ENCODE data around the gene MYH16.
"Not testable (repeated sequence)": the region's sequence is repeated elsewhere in the genome, so short reads cannot be mapped to it uniquely, and the experiment has no call there.

Gene MYH16

DNA sequence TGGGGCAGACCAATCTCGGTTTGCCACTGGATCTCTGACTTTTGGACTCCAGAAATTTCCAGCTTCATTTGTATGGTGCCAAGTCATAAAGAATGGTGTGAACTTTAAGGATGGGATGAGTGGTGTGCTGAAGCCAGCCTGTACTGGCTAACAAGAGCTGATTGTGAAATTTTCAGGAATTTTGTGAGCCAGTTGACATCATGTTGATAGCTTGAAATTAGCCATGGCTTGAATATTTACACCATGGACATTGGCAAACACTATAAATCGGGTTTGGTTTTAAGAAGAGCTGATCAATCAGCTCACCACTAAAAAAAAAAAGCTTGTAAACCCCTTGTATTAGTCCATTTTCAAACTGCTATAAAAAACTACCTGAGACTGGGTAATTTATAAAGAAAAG lies 14.1 kb upstream of the MYH16 start:
- no peak for DNase-seq (ENCODE audit: low read depth in 2 of 2)

DNA sequence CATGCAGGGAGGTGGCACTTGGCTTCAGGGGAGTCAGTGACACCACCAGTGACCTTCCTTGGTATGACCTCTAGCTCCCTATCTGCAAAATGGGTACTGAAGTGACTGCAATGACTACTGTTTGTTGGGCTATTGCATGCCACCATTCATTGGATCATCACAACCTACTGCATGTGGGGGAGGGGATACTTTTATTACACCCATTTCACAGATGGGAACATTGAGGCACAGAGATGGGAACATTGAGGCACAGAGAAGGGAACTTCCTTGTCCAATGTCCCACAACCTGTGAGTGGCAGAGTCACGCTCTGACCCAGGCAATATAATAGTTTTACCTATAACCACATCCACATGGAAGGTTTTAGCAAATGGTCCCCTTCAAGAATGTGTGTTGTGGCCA lies 12.2 kb upstream of the MYH16 start:
- no peak for DNase-seq (ENCODE audit: low read depth in 2 of 2)

DNA sequence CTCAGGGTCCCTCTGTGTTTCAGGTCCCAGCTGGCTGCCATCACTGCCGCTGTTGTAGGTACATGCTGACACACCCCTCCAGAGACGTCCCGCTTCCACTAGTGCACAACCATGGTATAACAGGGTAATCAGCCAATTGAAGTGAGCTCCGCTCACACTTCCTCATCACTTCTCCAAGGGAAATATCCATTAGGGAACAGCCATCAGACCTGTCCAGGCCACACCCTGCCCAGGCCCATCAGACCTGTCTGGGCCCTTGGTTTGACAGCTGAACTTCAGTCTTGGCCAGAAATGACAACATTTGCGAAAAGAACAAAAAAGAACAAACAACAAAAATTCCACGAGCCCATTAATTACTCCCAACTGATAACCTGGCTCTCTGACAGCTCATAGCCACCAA lies 11.0 kb upstream of the MYH16 start:
- no peak for DNase-seq (ENCODE audit: low read depth in 2 of 2)

DNA sequence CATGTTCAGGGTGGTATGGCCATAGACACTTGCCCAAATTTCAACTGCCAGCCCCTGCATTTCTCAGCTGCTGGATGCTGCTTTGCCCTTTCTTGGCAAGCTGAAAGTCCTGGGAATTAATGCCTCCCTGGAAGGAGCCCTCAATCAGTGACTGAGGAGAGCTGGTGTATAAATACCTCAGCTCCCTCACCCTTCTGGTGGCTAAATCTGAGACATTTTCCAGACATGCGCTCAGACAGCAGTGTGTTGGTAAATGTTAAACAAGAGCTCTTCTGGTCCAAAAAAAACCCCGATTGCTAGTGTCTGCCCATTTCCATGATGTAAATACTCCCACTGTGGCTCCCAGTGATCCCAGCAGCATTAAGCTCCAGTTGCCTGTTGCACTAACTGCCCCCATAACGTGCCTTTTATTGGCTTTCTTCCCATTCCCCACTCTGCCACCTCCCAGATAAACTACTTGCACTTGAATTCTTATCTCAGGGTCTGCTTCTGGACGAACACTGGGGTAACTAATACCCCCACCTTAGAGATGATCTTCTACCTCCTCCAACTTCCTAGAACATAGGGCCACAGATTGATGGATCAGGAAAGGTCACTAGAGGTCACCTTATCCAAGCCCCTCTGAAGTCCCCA lies 6.7 kb upstream of the MYH16 start:
- DNase-seq (ENCODE audit: low read depth in 2 of 2) = no peak

DNA sequence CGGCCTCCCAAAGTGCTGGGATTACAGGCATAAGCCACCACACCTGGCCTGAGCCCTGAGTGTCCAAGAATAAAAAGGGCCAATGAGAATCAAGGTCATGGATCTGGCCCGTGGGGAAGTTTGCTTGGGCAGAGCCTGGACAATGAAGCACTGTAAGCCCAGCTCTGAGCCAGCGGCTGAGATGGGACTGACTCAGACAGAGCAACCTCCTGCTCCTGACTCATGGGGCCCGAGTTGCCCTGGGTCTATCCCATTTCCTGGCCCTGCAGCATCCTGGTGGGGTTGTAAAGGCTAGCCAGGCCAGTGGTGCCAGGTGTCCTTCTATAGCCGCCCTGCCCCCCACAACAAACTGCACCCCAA lies 5.2 kb upstream of the MYH16 start:
- DNase-seq (ENCODE audit: low read depth in 2 of 2) = no peak

DNA sequence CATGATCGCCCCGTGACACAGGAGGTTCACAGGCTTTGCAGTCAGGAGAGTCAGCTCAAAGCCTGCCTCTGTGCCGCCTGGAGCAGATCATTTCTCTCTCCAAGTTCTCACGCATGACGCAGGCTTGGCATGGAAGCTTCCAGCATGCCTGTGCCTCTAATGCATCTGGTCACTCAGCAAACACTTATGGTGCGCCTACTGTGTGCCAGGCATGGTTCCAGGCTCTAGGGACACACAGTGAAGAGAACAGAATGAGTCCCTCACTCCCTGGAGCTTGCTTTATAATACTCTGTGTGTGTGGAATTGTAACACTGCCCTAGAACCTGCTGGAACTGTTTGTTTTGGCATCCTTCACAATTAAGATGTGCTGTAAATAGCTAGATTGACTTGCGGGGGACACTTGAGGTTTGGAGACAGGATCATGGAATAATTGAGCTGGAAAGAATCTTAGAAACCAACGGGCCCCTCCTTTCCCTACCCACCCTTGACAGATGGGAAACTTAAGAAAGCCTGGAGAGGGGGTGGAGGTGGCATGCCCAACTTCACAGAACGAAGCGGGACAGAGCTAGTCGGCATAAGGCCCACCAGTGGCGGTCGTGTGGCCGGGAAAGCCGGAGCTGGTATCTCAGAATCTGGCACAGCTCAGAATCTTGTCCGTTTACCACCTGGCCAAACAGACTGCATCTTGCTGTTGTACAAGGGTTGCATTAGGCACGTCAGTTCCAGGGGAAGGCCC lies 4.6 kb upstream of the MYH16 start:
- DNase-seq (ENCODE audit: low read depth in 2 of 2) = no peak

DNA sequence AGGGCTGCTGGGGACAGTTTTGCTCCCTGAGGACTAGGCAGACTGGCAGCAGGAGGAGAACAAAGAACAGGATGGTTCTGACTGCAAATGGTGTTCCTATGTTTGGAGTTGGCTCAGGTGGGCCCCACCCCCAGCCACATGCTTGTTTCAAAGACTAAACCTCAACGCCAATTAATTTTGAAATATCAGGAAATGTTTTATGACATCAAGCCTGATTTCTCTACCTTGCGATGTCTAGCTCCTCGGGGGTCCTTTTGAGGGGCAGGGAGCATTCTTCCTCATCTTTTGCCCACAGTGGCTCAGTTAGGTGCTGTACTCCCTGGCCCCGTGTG lies 4.1 kb upstream of the MYH16 start:
- DNase-seq (ENCODE audit: low read depth in 2 of 2) = no peak

DNA sequence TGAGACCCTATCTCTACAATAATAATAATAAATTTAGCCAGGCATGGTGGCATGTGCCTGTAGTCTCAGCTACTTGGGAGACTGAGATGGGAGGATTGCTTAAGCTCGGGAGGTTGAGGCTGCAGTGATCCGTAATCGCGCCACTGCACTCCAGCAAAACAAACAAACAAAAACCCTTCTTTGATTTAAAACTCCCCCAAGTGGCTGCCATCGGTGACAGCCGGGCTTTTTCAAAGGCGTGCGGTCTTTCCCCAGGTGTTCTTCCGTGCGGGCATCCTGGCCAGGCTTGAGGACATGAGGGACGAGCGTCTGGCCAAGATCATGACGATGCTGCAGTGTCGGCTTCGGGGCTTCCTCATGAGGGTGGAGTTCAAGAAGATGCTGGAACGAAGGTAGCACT lies 1.9 kb upstream of the MYH16 start:
- DNase-seq (ENCODE audit: low read depth in 2 of 2) = no peak

DNA sequence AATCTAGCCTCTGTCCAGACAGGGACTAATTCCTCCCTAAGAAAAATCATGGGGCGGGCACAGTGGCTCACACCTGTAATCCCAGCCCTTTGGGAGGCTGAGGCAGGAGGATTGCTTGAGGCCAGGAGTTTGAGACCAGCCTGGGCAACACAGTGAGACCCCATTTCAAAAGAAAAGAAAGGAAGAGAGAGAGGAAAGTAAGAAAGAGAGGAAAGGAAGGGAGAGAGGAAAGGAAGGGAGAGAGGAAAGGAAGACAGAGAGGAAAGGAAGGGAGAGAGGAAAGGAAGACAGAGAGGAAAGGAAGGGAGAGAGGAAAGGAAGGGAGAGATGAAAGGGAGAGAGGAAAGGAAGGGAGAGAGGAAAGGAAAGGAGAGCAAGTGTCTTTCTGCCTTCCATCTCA lies 922 bp downstream of the MYH16 start:
- DNase-seq (ENCODE audit: low read depth in 2 of 2) = not testable (repeated sequence)

DNA sequence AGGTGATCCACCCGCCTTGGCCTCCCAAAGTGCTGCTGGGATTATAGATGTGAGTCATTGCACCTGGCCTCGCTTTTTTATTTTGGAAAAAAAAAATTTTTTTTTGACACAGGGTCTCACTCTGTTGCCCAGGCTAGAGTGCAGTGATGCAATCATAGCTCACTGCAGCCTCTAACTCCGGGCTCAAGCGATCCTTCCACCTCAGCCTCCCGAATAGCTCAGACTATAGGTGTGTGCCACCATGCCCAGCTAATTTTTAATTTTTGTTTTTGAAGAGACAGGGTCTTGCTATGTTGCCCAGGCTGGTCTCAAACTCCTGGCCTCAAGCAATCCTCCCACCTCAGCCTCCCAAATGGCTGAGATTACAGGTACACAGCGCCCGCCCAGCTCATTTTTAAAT lies 2.3 kb downstream of the MYH16 start:
- DNase-seq (ENCODE audit: low read depth in 2 of 2) = not testable (repeated sequence)

DNA sequence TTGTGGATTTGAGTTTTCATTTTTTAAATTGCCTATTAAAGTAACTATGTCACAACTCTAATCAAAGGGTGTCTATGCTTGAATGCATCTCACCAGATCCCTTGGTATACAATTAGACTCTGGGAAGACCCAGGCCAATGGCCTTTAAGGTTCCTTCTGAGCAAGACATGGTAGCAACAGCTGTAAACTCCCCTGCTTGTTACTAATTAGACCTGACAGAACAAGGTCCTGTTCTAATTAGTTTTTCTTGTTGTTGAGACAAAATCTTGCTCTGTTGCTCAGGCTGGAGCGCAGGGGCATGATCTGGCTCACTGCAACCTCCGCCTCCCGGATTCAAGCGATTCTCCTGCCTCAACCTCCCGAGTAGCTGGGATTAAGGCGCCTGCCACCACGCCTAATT lies 2.9 kb downstream of the MYH16 start:
- DNase-seq (ENCODE audit: low read depth in 2 of 2) = no peak

DNA sequence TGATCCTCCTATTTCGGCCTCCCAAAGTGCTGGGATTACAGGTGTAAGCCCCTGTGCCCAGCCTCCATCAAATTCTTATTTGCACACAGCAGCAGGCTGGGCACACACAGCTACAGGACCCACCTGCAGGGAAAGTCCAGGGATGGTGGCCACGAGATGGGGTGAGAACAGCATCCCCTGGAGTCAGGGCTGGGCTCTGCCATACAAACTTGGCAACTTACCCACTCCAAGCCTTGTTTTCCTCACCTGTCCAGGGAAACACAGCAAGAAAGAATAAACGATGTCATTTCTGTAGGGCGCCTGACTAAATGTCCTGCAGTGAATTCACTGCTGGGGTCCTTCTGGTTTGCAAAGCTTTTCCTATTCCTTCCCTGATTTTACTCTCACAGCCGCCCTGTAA lies 5.5 kb downstream of the MYH16 start:
- no peak for DNase-seq (ENCODE audit: low read depth in 2 of 2)

DNA sequence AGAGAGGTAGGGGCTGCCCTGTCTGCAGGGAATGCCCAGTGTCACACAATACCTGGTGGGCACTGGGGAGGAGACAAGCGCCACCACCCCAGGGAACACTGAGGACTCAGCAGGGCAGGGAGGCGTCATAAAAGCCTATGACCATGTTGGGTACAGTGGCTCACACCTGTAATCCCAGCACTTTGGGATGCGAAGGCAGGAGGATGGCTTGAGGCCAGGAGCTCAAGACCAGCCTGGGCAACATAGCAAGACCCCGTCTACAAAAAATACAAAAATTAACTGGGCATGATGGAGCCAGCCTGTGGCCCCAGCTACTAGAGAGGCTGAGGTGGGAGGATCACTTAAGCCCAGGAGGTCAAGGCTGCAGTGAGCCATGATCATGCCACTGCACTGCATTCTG lies 11.5 kb downstream of the MYH16 start:
- DNase-seq (ENCODE audit: low read depth in 2 of 2) = not testable (repeated sequence)

DNA sequence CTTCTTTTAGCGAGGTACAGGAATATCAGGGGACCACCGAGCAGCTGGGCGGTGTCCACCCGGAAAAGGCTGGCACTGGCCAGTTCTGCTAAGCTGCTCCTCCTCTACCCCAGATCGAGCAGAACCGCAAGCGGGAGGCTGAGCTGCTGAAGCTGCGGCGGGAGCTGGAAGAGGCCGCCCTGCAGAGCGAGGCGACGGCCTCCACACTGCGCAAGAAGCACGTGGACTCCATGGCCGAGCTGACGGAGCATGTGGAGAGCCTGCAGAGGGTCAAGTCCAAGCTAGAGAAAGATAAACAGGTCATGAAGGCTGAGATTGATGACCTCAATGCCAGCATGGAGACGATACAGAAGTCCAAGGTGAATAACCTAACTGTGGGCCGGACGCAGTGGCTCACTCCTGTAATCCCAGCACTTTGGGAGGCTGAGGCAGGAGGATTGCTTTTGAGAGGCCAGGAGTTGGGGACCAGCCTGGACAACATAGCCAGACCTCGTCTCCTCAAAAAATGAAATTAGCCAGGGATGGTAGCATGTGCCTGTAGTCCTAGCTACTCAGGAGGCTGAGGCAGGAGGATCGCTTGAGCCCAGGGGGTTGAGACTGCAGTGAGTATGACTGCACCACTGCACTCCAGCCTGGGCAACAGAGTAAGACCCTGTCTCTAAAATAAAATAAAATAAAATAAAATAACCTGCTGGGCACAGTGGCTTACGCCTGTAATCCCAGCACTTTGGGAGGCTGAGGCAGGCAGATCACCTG lies 15.3 kb downstream of the MYH16 start:
- DNase-seq (ENCODE audit: low read depth in 2 of 2) = no peak

DNA sequence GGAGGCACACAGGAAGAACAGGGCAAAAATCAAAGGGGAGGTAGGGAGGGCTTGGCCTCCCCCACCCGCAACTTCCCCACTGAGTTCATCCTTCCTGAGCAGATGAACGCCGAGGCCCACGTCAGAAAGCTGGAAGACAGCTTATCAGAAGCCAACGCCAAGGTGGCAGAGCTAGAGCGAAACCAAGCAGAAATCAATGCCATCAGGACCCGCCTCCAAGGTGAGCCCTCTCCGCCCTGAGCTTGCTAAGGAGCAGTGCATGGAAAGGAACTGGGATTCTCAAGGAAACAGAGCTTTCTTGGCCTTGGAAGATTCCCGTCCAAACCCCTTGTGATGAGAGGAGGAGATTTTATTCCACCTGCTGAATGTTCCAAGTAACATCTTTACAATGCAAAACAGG lies 16.5 kb downstream of the MYH16 start:
- DNase-seq (ENCODE audit: low read depth in 2 of 2) = no peak

DNA sequence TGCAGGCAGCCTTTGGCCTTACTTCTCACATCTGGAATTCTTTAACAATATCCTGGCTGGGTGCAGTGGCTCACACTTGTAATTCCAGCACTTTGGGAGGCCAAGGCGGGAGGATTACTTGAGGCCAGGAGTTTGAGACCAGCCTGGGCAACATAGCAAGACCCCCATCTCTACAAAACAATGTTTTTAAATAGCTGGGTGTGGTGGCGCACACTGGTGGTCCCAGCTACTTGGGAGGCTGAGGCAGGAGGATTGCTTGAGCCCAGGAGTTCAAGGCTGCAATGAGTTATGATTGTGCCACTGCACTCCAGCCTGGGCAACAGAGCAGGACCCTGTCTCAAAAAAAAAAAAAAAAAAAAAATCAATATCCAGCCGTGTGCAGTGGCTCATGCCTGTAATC lies 17.5 kb downstream of the MYH16 start:
- not testable (repeated sequence) for DNase-seq (ENCODE audit: low read depth in 2 of 2)

DNA sequence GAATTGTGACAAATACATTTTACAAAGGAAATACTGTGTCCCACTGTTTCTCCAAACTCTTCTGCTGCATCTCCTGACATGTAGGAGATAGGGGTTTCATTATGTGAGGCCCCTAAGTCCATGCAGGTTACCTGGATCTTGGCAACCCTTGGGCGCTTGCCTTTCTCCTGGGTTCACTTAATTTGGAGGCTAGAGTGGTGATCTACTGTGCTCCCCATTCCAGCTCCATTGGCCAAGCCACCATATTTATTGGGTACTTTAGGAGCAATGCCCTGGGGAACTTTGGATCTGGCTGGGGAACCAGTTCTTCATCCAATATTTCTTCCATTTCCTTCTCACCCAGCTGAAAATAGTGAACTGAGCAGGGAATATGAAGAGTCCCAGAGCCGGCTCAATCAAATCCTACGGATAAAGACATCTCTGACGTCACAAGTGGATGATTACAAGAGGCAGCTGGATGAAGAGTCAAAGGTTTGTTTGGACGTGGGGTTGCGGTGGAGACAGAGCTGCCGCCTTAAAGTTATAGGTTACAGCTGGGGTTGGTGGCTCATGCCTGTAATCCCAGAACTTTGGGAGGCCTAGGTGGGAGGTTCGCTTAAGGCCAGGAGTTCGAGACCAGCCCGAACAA lies 18.5 kb downstream of the MYH16 start:
- DNase-seq (ENCODE audit: low read depth in 2 of 2) = no peak

DNA sequence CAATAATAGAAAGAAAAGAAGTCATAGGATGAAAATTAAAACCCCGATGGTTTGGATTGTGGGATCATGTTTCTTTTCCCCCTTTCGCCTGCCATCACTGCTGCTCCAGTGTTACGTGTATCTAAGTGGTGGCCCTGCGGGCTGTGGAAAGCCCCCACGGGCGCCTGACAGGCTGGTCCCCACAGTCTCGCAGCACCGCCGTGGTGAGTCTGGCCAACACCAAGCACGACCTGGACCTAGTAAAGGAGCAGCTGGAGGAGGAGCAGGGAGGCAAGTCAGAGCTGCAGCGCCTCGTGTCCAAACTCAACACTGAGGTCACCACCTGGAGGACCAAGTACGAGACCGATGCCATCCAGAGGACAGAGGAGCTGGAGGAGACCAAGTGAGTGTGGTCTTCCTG lies 19.5 kb downstream of the MYH16 start:
- no peak for DNase-seq (ENCODE audit: low read depth in 2 of 2)

DNA sequence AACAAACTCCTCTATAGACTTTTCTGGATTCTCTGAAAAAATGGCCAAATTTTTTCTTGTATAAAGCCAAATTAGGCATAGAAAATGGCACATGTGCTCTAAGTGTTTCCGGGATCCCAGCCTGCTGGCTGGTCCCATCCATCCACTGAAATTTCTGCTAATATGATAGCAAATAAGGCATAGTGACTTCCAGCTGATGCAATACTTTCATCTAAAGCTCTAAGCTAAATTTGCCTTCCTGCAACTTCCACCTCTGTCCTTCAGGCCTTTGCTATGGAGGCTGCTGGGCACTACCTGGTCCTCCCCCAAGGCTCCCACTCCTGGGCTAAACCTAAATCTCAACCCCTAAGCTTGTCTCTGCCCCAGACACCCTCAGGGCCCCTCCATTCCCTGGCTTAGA lies 20.5 kb downstream of the MYH16 start:
- no peak for DNase-seq (ENCODE audit: low read depth in 2 of 2)

DNA sequence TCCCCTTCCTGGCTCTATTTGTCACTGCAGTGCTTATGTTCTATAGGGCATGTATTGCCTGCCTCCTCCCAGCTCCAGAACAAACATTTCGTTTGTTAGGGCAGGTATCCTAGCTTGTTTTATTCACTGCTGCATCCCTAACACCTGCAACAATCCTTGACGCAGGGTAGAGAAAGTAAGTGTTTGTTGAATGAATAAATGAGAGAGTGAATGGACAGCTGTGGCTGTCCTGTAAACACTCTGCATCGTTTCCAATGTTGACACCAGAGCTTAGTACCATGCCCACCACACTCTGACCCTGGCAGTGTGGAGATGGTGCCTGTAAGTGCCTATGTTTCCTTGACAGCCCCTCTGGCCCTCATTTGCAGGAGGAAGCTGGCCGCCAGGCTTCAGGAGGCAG lies 21.0 kb downstream of the MYH16 start:
- DNase-seq (ENCODE audit: low read depth in 2 of 2) = no peak

DNA sequence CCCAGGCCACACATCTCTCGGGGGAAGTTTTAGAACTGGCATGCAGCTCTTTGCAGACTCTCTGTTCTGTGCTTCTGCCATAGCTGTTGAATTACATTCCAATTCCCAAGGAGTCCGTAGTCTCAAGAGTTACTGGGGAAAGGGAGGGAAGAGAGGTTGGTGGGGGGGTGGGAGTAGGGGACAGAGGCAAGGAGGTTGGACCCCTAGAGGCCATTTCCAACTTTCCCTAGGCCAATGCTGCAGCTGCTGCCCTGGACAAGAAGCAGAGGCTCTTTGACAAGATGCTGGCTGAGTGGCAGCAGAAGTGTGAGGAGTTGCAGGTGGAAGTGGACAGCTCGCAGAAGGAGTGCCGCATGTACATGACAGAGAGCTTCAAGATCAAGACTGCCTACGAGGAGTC lies 23.8 kb downstream of the MYH16 start:
- no peak for DNase-seq (ENCODE audit: low read depth in 2 of 2)

DNA sequence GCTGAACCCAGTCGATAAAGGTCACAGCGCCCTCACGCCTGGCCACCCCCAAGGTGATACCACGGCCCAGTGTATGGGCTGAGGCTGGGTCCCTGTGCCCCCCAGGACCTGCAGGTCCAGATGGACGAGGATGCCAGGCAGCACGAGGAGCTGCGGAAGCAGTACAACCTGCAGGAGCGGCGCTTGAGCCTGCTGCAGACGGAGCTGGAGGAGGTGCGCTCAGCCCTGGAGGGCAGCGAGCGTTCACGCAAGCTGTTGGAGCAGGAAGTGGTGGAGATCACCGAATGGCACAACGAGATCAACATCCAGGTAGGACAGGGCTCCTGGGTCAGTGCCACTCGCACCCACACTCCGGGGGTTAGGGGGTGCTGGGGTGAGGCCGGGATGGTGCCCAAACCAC lies 28.9 kb downstream of the MYH16 start:
- no peak for DNase-seq (ENCODE audit: low read depth in 2 of 2)

All from stimulated activated CD4-positive, alpha-beta T cell treated with anti-CD3 and anti-CD28 coated beads, Interleukin-15, amount 100 ng/mL, for 48 hours (primary cell).